GM15510 (cell line): Measurements from ENCODE around the gene LENG1.

Experiments used
- POLR2A ChIP-seq: IDR thresholded peaks from 3 replicates; pipeline ENCODE4 v1.6.1; 2011; ENCODE audit warnings: borderline replicate concordance; ENCODE audit not compliant: insufficient read length; ENCODE audit errors: extremely low read depth

LENG1 gene

DNA sequence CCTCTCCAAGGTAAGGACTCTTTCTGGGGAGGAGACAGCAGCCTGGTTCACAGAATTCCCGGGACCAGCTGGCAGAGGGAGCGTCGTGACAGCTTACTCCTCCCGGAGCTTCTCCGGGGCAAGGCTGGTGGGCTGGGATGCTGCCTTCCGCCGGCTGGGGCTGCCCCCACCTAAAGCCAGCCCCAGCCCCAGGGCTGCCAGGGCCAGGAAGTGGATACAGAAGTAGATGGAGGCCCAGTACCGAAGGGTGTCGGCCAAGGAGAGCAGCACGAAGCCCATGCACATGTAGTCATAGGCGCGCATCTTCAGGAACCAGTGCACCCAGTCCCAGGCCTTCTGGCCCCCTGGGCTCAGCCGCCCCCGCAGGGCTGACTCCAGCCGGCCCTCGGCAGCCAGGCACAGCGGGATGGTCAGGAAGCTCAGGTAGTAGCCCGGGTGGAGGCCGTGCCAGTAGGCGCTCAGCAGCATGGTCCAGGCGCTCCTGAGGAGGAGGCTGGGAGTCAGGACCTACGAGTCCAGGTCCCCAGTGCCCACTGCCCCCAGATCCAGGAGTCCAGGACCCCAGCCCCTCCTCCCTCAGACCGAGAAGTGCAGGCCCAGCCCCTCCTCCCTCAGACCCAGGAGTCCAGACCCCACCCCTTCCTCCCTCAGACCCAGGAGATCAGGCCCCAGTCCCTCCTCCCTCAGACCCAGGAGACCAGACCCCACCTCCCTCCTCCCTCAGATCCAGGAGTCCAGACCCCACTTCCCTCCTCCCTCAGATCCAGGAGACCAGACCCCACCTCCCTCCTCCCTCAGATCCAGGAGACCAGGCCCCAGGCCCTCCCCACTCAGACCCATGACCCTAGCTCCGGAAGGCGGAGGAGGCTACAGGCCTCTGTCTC, 14.7 kb upstream of the LENG1 start:
- no peak for TF ChIP-seq POLR2A

GRCh38 chr19:54173359-54173699, 13.8 kb upstream of the LENG1 start:
- TF ChIP-seq POLR2A: no peak

GRCh38 chr19:54172471-54173358, 13.2 kb upstream of the LENG1 start, which contains the start of gene TMC4:
TMC4 (minus strand) TSS chr19:54173160; CDS start chr19:54173117, 43 bp downstream.
- no peak for TF ChIP-seq POLR2A

DNA sequence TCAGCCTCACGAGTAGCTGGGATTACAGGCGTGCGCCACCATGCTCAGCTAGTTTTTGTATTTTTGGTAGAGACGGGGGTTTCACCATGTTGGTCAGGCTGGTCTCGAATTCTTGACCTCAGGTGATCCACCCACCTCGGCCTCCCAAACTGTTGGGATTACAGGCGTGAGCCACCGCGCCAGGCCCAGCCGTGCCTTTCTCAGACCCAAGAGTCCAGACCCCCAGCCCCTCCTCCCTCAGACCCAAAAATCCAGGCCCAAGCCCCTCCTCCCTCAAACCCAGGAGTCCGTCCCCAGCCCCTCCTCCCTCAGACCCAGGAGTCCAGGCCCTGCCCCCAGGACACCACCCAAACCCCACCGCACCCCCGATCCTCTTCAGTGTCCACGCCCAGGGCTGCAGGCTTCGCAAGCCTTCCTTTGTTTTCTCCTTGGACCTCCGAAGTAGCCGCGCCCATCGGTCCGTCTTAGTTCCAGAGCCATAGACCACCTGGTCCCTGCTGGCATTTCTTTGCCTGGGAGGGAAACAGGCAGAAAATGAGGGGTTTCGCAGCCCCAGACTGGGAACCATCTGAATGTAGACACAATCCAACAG, 9.7 kb upstream of the LENG1 start:
- TF ChIP-seq POLR2A: no peak

DNA sequence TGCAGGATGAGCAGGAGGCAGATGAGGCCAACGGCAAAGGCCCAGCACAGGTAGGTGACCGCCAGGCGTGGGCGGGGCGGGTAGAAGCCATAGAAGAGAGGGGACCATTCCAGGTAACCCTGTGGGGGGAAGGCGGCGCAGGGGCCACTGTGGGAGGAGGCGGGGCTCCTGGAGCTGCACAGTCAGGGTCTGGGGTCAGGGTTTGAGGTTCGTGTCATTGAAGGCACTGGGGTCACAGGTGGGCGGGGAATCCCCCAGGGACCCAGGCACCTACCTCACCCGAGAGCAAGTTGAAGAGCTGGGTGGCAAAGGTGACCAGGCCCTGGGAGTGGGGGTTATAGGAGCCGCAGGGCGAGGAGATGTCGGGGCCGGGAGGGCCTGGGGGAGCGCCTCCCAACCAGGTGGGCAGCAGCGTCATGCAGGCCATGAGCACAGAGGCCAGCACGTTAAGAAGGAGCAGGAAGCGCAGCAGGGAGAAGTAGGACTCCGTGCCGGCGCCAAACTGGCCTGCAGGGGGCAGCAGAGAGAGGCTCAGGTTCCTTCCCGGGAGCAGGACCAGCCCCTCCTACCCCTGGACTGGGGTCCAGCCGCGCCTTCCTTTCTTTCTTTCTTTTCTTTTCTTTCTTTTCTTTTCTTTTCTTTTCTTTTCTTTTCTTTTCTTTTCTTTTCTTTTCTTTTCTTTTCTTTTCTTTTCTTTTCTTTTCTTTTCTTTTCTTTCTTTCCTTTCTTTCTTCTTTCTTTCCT, 8.8 kb upstream of the LENG1 start:
- TF ChIP-seq POLR2A: no peak

GRCh38 chr19:54165222-54165621, 5.7 kb upstream of the LENG1 start:
- TF ChIP-seq POLR2A: no peak

- TF ChIP-seq POLR2A: no peak
These were observed 5.0 kb upstream of the LENG1 start for GRCh38 chr19:54164369-54165068.

GRCh38 chr19:54162884-54163283, 3.4 kb upstream of the LENG1 start:
- TF ChIP-seq POLR2A: no peak

DNA sequence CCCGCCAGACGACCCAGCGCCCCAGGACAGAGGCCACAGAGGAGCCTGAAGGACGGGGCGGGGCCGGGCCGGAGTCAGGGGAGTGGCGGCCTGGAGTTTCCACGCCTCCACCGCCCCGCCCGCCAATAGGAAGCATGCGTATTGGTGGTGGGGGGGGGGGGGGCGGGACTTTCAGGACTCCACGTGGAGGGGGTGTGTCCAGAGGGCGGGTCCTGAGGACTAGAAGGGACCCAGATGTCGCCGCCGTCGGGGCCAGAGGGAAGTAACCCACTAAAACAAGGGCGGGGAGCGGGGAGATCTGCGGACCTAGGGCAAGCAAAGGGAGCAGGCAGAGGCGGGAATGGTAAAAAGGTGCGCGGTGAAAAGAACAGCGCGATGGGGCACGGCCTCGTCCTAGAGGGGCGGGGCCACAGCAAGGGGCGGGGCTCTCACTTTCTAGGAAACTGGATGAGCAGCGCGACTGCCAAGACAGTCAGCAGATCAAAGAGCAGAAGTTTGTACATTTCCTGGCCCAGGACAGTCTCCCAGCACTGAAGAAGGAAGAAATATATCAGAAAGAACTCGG, 2.8 kb upstream of the LENG1 start:
- TF ChIP-seq POLR2A: no peak

- no peak for TF ChIP-seq POLR2A
These were observed 1.3 kb upstream of the LENG1 start for GRCh38 chr19:54160854-54161253.

- TF ChIP-seq POLR2A: no peak
These were observed 776 bp upstream of the LENG1 start for GRCh38 chr19:54160182-54160811.

GRCh38 chr19:54158812-54159351, 639 bp downstream of the LENG1 start:
- no peak for TF ChIP-seq POLR2A

GRCh38 chr19:54156953-54157352, 2.6 kb downstream of the LENG1 start:
- no peak for TF ChIP-seq POLR2A
